Forelimb muscle (tissue), 1 donor: ENCODE data around the gene HMOX1. TPM values are rescaled to one million over a fixed set of nuclear protein-coding genes. Genes with fewer than 3 reads are reported as not detected.
A peak's percentile ranks its signal among the peaks of the same experiment; 100 is the strongest.
"Not testable (repeated sequence)": the region's sequence is repeated elsewhere in the genome, so short reads cannot be mapped to it uniquely, and the experiment has no call there.

Source experiments
- DNase-seq: peaks from one replicate; pipeline ENCODE4 v3.0.0-alpha.2; 2013; ENCODE audit warnings: low read depth
- polyA plus RNA-seq: library from polyadenylated mRNA; unstranded; fragments of 120-200 nt; gene quantifications from one replicate; pipeline ENCODE4 v1.2.1, GENCODE V29; 2013; ENCODE audit not compliant: insufficient read length

Gene HMOX1
- polyA plus RNA-seq, 1 donor, result 12.3 TPM

DNA sequence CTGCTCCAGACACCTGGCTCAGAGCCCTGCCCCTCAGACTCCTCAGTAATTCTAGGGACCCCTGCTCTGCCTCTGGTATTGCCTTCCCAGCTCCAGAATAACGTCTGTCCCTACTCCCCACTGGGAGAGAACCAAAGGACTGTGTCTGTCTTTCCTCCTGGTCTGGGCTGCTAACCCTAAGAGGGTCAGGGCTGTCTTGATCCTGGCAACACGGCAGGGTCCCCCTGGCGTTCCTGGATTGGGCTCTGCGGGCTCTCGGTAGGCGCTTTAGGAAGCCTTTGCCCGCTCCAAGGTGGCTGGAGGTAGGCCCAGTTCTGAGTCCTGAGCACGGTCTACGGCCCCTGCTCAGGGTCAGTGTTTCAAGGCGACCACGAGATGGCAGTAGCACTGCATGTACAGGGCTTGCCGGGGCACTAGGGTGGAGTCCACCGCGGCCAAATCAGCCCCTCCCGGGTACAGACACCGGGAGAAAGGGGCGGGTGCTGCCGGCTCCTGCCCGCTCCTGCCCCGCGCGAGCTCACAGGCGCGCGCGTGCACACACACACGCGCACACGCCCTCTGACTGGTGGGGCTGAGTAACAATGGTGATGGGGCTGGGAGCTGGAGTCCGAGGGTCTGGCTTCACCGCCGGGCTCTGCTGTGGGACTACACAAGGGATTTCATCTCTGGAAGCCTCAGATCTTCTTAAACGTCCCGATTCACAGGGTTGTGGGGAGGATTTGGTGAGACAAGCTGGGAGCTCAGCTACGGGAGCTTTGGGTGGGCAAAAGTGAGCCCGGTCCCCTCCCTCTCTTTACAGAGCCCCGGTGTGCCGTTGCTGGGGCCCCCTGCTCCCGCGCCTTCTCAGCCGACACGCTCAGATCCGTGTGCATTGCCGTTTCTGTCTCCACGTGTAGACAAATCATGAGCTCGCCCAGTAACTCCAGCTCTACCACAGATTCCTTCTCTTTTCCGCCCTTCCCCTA is 30.1 kb upstream of the HMOX1 start:
- DNase-seq, result peak; percentile 74

DNA sequence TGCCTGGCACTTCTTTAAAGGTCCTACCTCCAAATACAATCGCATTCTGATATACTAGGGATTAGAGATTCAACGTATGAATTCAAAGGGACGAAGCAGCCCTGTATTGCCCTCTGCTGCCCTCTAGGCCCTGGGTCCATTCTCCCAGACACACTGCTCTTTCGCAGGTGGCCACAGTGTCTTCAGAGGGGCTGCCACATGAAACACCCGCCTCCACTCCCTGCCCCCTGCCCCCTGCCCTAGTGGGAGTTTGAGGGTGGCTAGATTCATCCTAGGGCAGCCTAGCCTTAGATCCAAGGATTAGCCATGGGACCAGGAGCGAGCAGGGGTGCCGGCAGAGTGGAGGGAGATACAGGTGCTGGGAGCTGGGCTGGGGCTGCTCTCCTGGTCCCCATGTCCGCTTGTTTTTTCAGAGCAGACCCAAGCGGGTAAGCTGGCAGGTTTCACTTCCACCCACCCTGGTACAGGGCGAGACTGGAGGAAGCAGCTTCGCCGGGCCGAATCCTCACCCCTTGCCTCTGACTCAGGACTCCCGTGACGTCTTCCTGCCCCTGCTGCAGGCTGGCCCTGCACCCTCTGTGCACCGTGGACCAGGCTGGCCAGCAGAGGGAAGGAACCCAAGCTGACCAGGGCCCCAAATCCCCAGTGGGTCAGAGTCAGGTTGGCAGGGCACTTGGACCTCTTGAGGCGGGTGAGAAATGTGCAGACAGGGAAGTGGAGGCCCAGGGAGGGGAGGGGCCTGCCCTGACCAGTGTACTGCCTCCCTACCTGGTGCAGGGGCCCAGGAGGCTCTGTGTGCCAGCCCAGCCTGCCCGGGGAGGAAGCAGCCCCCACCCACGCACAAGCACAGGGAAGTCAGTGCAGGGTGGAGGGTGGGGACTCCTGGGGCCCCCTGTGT is 28.4 kb upstream of the HMOX1 start:
- DNase-seq, result no peak

DNA sequence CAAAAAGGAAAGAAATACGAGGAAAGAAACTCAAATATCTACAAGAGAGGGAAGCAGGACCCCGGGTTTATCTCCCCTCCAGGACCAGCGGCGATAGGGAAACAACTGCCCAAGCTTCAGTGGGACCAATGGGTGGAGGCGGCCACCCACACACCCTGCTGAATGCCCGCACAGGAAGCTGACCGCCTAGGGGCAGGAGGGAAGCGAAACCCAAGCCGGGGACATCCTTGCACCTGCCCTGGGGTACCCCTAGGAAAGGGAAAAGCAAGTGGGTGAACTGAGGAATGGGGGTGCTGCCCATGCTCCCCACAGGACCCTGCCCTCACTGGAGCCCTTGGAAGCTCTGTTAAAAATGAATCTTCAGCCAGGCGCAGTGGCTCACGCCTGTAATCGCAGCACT is 27.6 kb upstream of the HMOX1 start:
- DNase-seq, result no peak

DNA sequence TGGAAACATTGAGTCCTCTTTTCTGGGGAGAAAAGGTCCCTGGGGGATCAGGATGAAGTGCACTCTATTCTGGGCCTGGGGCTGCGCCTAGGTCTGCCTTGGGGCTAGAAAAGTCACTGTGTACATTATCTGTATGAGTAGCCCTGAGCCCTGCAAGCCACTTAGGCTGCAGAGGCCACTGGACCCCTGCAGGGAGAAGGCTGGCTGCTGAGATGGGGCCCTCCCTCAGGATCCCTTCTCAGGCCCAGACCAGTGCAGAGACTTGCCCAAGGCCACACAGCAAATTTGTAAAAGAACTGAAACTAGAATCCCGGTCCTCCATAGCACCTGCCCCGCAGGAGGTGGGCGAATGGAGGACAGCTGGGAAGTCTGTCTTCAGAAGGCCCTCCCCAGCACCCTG is 26.8 kb upstream of the HMOX1 start:
- no peak for DNase-seq

DNA sequence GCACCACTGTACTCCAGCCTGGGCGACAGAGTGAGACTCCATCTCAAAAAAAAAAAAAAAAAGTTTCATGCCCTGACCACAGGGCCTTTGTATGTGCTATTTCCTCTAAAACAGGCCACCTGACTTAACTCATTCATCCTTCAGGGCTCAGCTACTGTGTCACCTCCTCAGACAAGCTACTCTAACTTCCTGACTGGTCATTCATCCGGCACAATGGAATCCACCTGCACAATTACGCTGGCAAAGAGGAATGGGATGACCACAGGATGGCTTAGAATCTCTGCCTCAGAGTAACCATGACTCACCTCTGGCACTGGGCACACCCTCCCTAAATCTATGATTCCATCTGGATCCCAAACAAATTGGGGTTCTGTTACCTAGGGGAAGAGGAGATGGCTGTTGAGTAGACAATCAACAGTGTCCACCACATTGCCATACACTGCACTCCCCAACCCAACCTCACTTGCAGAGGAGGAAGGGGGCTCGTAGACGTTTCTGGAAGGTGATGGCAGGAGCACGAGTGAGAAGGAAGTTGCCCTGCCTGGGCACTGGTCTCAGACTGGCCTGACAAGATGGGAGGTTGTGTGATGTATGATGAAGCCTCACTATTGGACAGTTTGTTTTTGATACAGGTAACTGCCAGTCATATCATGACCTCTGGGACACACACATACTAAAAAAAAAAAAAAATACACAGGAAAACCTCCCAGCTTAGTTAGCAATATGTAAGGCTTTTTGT is 22.8 kb upstream of the HMOX1 start:
- DNase-seq, result no peak

DNA sequence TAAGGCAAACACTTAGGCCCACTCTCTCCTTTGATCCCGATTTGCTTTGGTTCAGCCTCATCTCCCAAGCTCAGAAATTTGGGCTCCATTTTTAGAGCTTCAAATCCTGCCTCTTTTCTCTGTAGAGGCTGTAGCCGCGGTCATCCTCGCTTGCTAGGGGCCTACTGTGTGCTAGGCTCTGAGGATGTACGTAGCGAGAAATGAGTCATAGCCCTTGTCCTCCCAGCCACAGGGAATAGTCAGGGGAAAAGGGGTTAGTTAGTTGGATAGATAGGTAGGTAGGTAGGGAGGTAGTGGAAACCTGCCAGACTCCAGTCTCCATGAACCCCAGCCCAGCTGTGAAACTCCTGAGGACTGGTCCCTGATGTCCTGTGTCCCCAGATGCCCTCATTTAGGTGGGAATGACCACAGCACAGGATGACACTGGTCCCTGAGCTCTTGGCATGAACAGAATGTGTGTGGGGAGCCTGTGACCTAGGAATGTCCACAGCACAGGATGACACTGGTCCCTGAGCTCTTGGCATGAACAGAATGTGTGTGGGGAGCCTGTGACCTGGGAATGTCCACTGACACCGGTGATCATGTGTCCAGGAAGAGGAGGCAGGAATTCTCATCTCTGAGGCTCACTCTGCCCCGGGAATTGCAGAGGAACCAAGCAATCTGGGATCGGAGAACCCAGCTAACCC is 21.4 kb upstream of the HMOX1 start:
- DNase-seq, result no peak

DNA sequence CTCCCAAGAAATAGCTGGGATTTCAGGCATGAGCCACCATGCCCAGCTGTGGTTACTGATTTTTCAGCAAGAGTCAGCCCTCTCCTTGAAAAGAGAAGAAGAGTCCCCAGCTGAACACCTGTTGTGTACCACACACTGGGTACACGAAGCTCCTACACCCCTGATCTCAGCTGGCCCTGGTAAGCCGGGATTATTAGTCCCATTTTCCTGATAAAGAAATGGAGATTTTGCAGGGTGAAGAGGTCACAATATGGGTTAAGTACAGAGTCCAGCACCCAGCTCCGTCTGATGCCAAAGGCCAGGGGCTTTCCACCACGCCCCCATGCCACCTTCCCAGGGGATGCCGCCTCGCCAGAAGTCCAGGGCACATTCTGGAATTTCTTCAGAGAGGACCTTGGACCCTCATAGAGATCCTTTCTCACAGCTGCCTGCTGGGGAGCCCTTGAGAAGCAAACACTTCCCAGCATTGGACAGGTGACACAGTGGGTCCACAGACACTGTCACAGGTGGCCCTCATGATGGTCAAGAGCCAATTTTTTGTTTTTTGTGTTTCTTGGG is 19.8 kb upstream of the HMOX1 start:
- DNase-seq, result no peak

DNA sequence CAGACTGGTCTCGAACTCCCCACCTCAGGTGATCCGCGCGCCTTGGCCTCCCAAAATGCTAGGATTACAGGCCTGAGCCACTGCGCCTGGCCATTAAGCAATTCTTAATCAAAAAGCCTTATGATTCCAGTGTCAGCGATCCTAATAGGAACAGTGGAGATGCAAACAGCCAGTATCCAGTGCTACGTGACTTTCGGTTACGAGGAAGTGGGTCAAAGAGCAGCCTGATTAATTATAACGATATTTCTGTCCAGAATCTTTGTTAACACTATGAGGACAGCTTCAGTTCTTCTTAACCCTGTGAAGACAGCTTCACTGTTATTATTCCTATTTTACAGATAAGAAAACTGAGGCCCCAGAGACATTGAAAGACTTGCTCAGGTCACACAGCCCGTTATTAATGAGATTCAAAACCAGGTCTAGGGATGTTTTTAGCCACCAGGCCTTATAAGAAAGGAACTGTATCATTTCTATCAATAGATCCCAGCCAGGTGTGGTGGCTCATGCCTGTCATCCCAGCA is 17.3 kb upstream of the HMOX1 start:
- DNase-seq, result no peak

DNA sequence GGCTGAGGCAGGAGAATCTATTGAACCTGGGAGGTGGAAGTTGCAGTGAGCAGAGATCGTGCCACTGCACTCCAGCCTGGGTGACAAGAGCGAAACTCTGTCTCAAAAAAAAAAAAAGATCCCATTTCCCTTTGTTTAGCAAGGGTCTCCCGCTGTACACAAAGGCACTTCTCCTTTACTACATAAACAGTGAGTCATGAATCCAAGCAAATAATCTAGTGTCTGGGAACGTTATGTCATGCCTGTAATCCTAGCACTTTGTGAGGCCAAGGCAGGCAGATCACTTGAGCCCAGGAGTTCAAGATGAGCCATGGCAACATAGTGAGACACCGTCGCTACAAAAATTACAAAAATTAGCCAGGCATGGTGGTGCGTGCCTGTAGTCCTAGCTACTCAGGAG is 16.7 kb upstream of the HMOX1 start:
- DNase-seq, result not testable (repeated sequence)

DNA sequence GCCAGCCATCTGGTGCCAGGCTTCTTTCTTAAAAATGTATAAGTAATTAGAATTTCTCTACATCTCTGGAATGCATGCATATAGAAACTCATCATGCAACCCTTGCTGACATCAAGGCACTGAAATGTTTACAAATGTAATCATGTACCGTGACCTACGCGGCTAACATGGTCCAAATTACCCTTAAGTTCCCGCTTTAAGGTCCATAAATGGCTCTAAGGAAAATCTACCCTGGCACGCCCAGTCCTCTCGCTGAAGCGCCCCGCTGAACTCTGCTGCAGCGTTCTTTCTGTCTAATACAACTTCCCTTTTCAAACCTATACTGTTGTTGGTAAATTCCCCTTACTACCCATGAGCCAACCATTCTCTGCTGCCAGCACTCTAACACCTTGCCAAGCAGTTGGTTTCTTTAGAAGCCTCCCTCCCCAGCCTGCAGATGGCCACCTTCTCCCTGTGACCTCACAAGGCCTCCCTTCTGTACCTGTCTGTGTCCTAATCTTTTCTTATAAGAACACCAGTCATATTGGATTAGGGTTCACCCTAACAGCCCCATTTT is 13.5 kb upstream of the HMOX1 start:
- DNase-seq, result no peak

DNA sequence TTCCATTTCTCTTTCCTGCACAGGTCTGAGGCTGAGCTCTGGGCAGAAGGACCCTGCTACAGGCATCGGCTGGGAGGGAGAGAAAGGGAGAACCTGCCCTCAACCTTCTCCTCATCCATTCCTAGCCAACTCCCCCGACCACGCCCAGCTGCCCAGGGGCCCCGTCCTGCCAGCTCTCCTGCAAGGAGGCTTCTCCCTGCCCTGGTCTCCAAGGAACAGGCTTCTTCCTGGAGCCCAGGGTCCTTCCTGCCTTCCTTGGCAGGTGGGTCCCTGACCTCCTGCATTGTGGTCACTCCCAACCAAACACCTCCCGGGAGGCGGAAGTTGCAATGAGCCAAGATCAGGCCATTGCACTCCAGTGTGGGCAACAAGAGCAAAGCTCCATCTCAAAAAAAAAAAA is 12.5 kb upstream of the HMOX1 start:
- DNase-seq, result no peak

DNA sequence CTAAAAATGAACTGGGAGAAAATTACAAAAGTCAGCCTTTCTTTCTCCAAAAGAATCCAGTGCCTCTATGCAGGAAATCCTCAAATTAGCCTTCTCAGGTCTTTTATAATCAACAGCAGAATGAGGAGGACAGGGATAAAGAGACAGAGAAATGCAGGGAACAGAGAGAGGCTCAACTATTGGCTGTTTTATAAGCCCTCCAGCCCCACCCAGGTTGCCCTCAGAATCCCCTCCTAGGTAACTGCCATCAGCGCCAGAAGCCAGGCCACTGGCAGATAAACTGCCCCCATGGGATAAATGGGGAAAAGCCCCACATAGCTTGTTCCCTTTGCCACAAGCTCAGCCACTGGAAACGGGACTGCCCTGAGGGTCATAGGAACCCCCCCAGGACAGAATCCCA is 10.9 kb upstream of the HMOX1 start:
- no peak for DNase-seq

DNA sequence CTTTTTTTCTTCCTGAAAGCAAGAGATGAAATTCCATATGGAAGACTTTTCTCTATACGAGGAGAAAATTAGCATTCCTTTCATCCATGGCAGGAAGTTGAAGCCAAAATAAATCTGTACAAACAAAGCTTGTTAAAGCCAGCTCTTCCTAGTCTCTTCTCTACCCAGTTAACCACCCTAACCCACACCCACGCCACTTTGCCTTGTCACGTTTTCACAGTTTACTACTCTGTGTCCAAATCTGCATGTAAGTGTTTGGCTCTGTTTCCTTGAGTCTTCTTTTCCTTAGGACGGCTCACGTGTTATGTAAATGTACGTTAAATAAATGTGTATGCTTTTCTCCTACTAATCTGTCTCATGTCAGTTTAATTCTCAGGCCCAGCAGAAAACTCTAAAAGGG is 7.1 kb upstream of the HMOX1 start:
- DNase-seq, result no peak

DNA sequence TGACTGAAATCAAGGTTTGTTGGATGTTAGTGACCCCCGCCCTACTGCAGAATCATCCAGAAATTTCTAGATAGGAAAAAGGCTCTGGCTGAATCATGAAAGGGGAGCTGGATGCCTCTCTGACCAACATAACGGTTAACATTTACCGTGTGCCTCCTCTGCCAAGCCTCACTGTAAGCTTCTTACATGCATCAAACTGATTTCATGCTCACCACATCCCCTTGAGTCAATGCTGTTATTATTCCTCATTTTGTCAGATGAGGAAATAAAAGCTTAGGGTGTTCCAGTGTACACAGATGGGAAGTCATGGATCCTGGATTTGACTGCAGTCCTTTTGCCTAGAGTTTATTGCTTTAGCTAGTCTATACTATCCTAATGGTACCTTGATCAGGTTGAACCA is 5.9 kb upstream of the HMOX1 start:
- no peak for DNase-seq

DNA sequence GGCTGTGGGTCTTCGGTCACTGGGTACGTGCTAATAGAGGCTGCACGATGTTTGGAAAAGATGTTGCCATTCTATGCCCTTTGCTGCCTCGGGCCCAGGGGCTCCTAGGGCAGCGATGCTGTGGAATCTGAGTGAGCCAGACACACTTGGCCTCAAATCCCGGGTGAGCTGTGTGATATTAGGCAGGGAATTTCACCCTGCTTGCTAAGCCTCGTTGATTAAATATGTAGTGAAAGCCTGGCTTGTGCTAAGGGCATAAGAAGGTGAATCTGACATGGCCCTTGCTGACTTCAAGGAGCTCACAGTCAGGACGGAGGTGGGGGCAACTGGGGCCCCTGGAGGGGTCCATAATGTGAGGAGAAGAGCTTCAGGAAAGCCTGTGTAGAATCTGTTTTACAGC is 5.4 kb upstream of the HMOX1 start:
- DNase-seq, result no peak

DNA sequence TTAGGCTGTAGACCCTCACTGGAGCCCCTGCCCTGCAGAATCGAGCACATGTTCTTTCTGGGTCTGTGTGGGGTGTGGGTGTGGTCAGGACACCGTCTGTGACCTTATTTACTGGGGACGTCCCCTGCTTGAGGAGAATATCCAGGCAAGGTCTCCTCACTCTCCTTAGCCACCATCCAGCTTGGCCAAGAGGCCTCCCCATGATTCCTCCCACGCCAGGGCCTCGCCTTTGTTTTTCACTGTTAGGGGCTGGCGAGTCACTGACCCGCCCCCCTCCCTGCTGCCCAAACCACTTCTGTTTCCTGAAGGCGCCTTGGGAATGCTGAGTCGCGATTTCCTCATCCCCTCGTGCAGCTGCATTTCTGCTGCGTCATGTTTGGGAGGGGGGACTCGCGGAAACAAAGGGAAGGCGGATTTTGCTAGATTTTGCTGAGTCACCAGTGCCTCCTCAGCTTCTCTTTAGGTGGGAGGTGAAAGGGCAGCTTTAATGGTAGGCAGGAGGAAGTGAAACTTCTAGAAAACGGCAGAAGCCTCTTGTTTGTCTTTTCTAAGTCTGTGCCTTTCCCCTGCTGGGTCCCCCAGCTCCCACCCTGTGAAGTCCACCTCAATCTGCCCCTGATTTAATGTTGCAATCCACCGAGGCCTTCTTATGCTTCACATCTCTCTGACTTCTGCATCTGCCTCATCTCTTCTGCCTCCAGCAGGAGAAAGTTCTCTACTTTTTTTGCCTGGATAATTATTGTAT is 4.0 kb upstream of the HMOX1 start:
- DNase-seq, result peak; percentile 94

DNA sequence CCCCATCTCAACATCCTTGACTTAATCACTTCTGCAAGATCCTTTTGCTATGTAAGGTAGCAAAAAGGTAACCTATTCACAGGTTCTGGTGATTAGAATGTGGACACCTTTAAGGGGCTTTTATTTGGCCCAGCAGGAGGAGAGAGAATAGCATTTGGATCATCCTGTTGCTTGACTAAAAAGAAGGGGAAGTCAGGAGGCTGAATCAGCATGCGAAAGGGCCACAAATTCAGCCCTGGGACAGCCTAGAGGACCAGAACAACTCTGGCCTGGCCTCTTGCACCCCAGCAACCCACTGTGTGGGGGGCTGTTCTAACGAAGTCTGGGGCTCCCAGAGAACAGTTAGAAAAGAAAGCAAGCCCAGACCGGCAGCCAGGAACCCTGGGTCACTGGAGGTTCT is 3.2 kb upstream of the HMOX1 start:
- no peak for DNase-seq

DNA sequence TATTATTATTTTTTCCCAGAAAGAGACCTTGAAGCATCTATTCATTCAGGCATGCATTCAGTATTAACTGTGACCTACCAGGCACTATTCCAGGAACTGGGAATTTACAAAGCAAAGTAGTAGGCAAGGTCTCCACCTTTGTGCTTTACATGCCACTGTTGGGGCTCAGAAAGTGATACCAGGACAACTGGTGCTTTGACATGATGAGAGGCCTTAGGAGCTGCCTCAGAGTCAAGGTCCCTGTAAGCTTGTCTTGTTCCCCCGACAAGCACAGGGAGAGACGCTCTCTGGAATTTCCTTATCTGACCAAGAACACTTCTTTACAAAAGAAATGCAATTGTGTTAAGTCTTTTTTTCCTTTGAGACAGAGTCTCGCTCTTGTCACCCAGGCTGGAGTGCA is 2.3 kb upstream of the HMOX1 start:
- DNase-seq, result no peak

DNA sequence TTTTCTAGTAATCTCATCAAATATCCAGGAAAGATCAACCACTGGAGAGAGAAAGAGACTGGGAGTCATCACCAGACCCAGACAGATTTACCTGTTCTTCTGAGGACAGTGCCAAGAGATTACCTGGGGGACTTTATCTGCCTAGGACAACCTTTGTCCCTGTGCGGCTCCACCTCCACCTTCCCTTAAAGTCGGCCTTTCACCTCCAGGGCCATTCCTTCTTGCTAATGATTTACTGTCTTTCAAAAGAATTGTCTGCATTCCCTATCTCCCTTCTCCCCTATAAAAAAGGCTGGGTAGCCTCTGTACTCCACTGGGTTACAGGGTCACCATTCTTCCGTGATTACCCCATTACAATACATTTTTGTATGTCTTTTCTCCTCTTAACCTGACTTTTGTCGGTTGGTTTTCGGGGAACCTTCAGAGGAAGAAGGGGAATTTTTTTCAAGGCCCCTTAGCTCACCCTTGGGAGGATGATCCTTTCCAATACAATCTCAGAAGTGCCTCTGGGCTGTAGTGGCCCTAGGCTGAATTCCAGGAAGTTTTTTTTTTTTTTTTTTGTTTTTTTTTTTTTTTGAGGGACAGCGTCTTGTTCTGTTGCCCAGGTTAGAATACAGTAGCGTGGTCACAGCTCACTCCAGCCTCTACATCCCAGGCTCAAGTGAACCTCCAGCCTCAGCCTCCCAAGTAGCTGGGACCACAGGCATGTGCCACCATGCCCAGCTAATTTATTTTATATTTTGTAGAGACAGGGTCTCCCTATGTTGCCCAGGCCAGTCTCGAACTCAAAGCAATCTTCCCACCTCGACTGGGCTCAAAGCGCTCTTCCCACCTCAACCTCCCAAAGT is 1.5 kb upstream of the HMOX1 start:
- DNase-seq, result no peak
